ENCODE data around the gene F2.

GRCh38 chr11:46700241-46701077 lies 18.6 kb upstream of the F2 start, which contains the start of the genes ARHGAP1 and ZNF408:
- TF ChIP-seq POLR2A (IDR thresholded peaks at IDR 0.05), result peak; percentile 41
- TF ChIP-seq, protein P1, sequence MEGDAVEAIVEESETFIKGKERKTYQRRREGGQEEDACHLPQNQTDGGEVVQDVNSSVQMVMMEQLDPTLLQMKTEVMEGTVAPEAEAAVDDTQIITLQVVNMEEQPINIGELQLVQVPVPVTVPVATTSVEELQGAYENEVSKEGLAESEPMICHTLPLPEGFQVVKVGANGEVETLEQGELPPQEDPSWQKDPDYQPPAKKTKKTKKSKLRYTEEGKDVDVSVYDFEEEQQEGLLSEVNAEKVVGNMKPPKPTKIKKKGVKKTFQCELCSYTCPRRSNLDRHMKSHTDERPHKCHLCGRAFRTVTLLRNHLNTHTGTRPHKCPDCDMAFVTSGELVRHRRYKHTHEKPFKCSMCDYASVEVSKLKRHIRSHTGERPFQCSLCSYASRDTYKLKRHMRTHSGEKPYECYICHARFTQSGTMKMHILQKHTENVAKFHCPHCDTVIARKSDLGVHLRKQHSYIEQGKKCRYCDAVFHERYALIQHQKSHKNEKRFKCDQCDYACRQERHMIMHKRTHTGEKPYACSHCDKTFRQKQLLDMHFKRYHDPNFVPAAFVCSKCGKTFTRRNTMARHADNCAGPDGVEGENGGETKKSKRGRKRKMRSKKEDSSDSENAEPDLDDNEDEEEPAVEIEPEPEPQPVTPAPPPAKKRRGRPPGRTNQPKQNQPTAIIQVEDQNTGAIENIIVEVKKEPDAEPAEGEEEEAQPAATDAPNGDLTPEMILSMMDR (IDR thresholded peaks at IDR 0.05), result no peak
- TF ChIP-seq EP300 (IDR thresholded peaks at IDR 0.05), result no peak
